Pericardium fibroblast (primary cell): Measurements from ENCODE around the gene NMNAT2. TPM values are rescaled to one million over a fixed set of nuclear protein-coding genes. Genes with fewer than 3 reads are reported as not detected.

Source experiments
- total RNA-seq: library from RNA; depleted of rRNA; stranded (reverse); fragments of >200 nt; gene quantifications from 2 replicates; pipeline ENCODE4 v1.2.3, GENCODE V29; 2015

NMNAT2 gene
- 1.7 and 3.0 TPM in 2 replicates for total RNA-seq

GRCh38 chr1:183417772-183418491 is at the start of gene NMNAT2:
Gene NMNAT2 (minus strand): TSS chr1:183418380. CDS start chr1:183418267, 113 bp downstream.

Other genes with a start within 250 kb of the NMNAT2 start
- 3.4 and 4.4 TPM in 2 replicates for gene LAMC2, start 232.1 kb downstream of the NMNAT2 start, total RNA-seq
- gene SMG7, start 54.1 kb upstream of the NMNAT2 start, total RNA-seq = 9.9 and 25.4 TPM in 2 replicates
- not detected in 2 replicates for gene NCF2, start 172.1 kb upstream of the NMNAT2 start, total RNA-seq
- 85.8 and 171 TPM in 2 replicates for gene ARPC5, start 217.4 kb upstream of the NMNAT2 start, total RNA-seq
- not detected in 2 replicates for gene APOBEC4, start 234.9 kb upstream of the NMNAT2 start, total RNA-seq